HL-60 (cell line): ENCODE measurements around the gene WNT3.

Source experiments
- CTCF ChIP-seq: IDR thresholded peaks from one replicate; pipeline ENCODE4 v1.5.1; 2011; ENCODE audit warnings: low read length, control low read depth, inconsistent platforms; ENCODE audit not compliant: insufficient read depth
- REST ChIP-seq: IDR thresholded peaks from 2 replicates; pipeline ENCODE4 v1.6.1; 2012; ENCODE audit warnings: low read depth; ENCODE audit not compliant: insufficient replicate concordance

- TF ChIP-seq CTCF (no peak), REST (no peak)
These were observed 54.3 kb downstream of the WNT3 start for GRCh38 chr17:46764000-46764708.
